Urinary bladder (tissue), 4 donors: ENCODE measurements around the gene PDP2. TPM values are rescaled to one million over a fixed set of nuclear protein-coding genes. Genes with fewer than 3 reads are reported as not detected.
A peak's percentile ranks its signal among the peaks of the same experiment; 100 is the strongest.
"Not testable (repeated sequence)": the region's sequence is repeated elsewhere in the genome, so short reads cannot be mapped to it uniquely, and the experiment has no call there.

Experiments used
- DNase-seq: peaks from one replicate; pipeline ENCODE4 v3.0.0-alpha.2; 2015; ENCODE audit errors: extremely low spot score
- H3K27ac ChIP-seq: one replicate; pipeline ENCODE4 v1.5.1; 2013; ENCODE audit warnings: low read depth, mild to moderate bottlenecking, moderate library complexity
- H3K36me3 ChIP-seq: one replicate; pipeline ENCODE4 v1.6.1; 2013; ENCODE audit warnings: mild to moderate bottlenecking, moderate library complexity; ENCODE audit not compliant: insufficient read depth
- H3K4me1 ChIP-seq: one replicate; pipeline ENCODE4 v1.6.1; 2013; ENCODE audit warnings: mild to moderate bottlenecking, moderate library complexity; ENCODE audit not compliant: insufficient read depth
- H3K4me3 ChIP-seq: one replicate; pipeline ENCODE4 v1.5.1; 2013; ENCODE audit warnings: low read depth, low read length
- WGBS: extraction: QIAGEN DNeasy Blood & Tissue Kit; methylation state at CpG from one replicate; pipeline ENCODE4 v1.1.7; 2013; 5-methylcytosine and 5-hydroxymethylcytosine counted together
- polyA plus RNA-seq: library from polyadenylated mRNA; stranded (reverse); fragments of 200-250 nt; gene quantifications from one replicate; pipeline ENCODE4 v1.2.3, GENCODE V29; 2013
- total RNA-seq: library from RNA; depleted of rRNA; stranded (reverse); fragments of >200 nt; gene quantifications from one replicate; pipeline ENCODE4 v1.2.3, GENCODE V29; 2014
- donor health status: healthy with polysubstance abuse.
- donor health status: healthy.

PDP2 gene
- total and polyA plus RNA-seq, 2 donors, result 5.0 to 5.6 TPM

- no peaks in the 10 kb centered on the region for H3K4me1 ChIP-seq
- H3K4me3 ChIP-seq, result no peak overlapping the region
- no peak overlapping the region for H3K27ac ChIP-seq
- no peak for DNase-seq
- WGBS, result 65% methylated on average over 3 of the region's 3 CpGs
- H3K36me3 ChIP-seq, result no peaks in the 10 kb centered on the region
Measured at GRCh38 chr16:66926961-66927436, 46.7 kb downstream of the PDP2 start.

GRCh38 chr16:66927918-66928649 is 47.8 kb downstream of the PDP2 start:
- Histone ChIP-seq H3K4me3 (no peak overlapping the region), H3K36me3 (no peaks in the 10 kb centered on the region), H3K27ac (no peak overlapping the region), H3K4me1 (no peaks in the 10 kb centered on the region)
- WGBS, result 87% methylated on average over 8 of the region's 8 CpGs
- no peak for DNase-seq

GRCh38 chr16:66928702-66929388 is 48.5 kb downstream of the PDP2 start:
- Histone ChIP-seq H3K36me3 (no peaks in the 10 kb centered on the region), H3K4me3 (no peak overlapping the region), H3K27ac (no peak overlapping the region), H3K4me1 (no peaks in the 10 kb centered on the region)
- DNase-seq, result no peak
- WGBS, result 74% methylated on average over 10 of the region's 10 CpGs

GRCh38 chr16:66930189-66930588 is 49.9 kb downstream of the PDP2 start:
- Histone ChIP-seq H3K27ac (no peak overlapping the region), H3K4me1 (no peaks in the 10 kb centered on the region), H3K4me3 (no peak overlapping the region), H3K36me3 (no peaks in the 10 kb centered on the region)
- no peak for DNase-seq
- 54% methylated on average over 4 of the region's 4 CpGs for WGBS

GRCh38 chr16:66931665-66932064 is 51.4 kb downstream of the PDP2 start:
- 88% methylated on average over 2 of the region's 2 CpGs for WGBS
- no peaks in the 10 kb centered on the region for H3K4me1 ChIP-seq
- H3K4me3 ChIP-seq, result no peak overlapping the region
- no peaks in the 10 kb centered on the region for H3K36me3 ChIP-seq
- DNase-seq, result no peak
- H3K27ac ChIP-seq, result no peak overlapping the region

GRCh38 chr16:66932076-66932475 is 51.8 kb downstream of the PDP2 start:
- Histone ChIP-seq H3K4me3 (no peak overlapping the region), H3K27ac (no peak overlapping the region), H3K36me3 (no peaks in the 10 kb centered on the region), H3K4me1 (no peaks in the 10 kb centered on the region)
- 84% methylated on average over 4 of the region's 4 CpGs for whole genome bisulfite sequencing
- DNase-seq, result no peak

- no peak for DNase-seq
- 2% methylated on average over 12 of the region's 12 CpGs for WGBS
- H3K4me1 ChIP-seq, result no peaks in the 10 kb centered on the region
- H3K36me3 ChIP-seq, result no peaks in the 10 kb centered on the region
- peak overlapping the region; percentile 83 for H3K27ac ChIP-seq
- H3K4me3 ChIP-seq, result peak overlapping the region; percentile 83
Measured at GRCh38 chr16:66933776-66934137, 53.4 kb downstream of the PDP2 start.

GRCh38 chr16:66934138-66934838 is 54.0 kb downstream of the PDP2 start, which contains the start of gene CIAO2B:
Gene CIAO2B (minus strand): TSS chr16:66934402. CDS start chr16:66934364, 38 bp downstream.
- Histone ChIP-seq H3K27ac (peak within 1 kb of the TSS; percentile 92), H3K4me3 (peak within 1 kb of the TSS; percentile 83), H3K4me1 (no peaks in the 10 kb centered on the region), H3K36me3 (no peaks in the 10 kb centered on the region)
- under 1% methylated on average over 76 of the region's 76 CpGs for WGBS
- DNase-seq, result peak; percentile 65

GRCh38 chr16:66934839-66935313 is 54.6 kb downstream of the PDP2 start:
- not testable (repeated sequence) for H3K27ac ChIP-seq, H3K4me1 ChIP-seq, H3K36me3 ChIP-seq, DNase-seq
- H3K4me3 ChIP-seq, result peak overlapping the region; percentile 83
- under 1% methylated on average over 20 of the region's 24 CpGs for WGBS

GRCh38 chr16:66935314-66936011 is 55.1 kb downstream of the PDP2 start, which contains the start of gene CES2:
Gene CES2 (plus strand): TSS chr16:66935516. CDS start chr16:66935636, 120 bp downstream.
- Histone ChIP-seq H3K4me3 (peak within 1 kb of the TSS; percentile 83), H3K27ac (peak within 1 kb of the TSS; percentile 92), H3K4me1 (no peaks in the 10 kb centered on the region), H3K36me3 (no peaks in the 10 kb centered on the region)
- no peak for DNase-seq
- WGBS, result 22% methylated on average over 44 of the region's 44 CpGs

- H3K27ac ChIP-seq, result no peak overlapping the region
- WGBS, result 91% methylated on average over 6 of the region's 6 CpGs
- H3K4me1 ChIP-seq, result no peaks in the 10 kb centered on the region
Measured at GRCh38 chr16:66936462-66936861, 56.1 kb downstream of the PDP2 start.

GRCh38 chr16:66936889-66937554 is 56.7 kb downstream of the PDP2 start:
- Histone ChIP-seq H3K4me3 (no peak overlapping the region), H3K4me1 (no peaks in the 10 kb centered on the region), H3K27ac (no peak overlapping the region), H3K36me3 (no peaks in the 10 kb centered on the region)
- WGBS, result 93% methylated on average over 4 of the region's 4 CpGs
- no peak for DNase-seq

More at GRCh38 chr16:66936462-66936861, 56.1 kb downstream of the PDP2 start:
- no peaks in the 10 kb centered on the region for H3K36me3 ChIP-seq
- DNase-seq, result no peak
- H3K4me3 ChIP-seq, result no peak overlapping the region
